Endothelial cell of umbilical vein (primary cell): ENCODE results near the gene KCTD2. TPM values are rescaled to one million over a fixed set of nuclear protein-coding genes. Genes with fewer than 3 reads are reported as not detected.

Experiments
- BruUV-seq: library from RNA; stranded (reverse); fragments of 400-500 nt; replicated peaks from 2 replicates; lab custom pipeline; 2021; lab: Mats Ljungman, UMichigan
- CTCF ChIA-PET: fragments of 300-600, 350-600 bp; sonication (Branson Sonifier 250); formaldehyde crosslinking; loops from one replicate; lab custom pipeline; 2021; ENCODE audit warnings: antibody characterized with exemption, inconsistent platforms; lab: Charles Lee
- POLR2A ChIA-PET: fragments of 300-600, 350-600 bp; sonication (Branson Sonifier 250); formaldehyde crosslinking; loops from one replicate; lab custom pipeline; 2021; ENCODE audit warnings: antibody characterized with exemption, inconsistent platforms; lab: Charles Lee
- DNase-seq: peaks from one replicate; pipeline ENCODE4 v3.0.0-alpha.2; 2011; ENCODE audit warnings: low read depth, low spot score
- FAIRE-seq: peaks from 2 replicates; lab custom pipeline; 2011; peaks lifted over from hg19 to GRCh38; lab: Jason Lieb, UNC
- H2AFZ ChIP-seq: 2 replicates; pipeline ENCODE4 v1.6.0; 2012; ENCODE audit warnings: low read depth, low read length, control low read depth, inconsistent platforms
- H3K27ac ChIP-seq: 2 replicates; pipeline ENCODE4 v1.5.1; 2011; ENCODE audit warnings: low read depth, mild to moderate bottlenecking, control low read depth, low read length, moderate library complexity; ENCODE audit not compliant: insufficient read depth
- H3K27me3 ChIP-seq, 2 experiments: 2 replicates each; pipeline versions ENCODE4 v1.6.0 to v1.6.1; 2011; ENCODE audit warnings: low read length in 2 of 2, mixed read lengths in 1 of 2; ENCODE audit not compliant: control insufficient read depth in 2 of 2, insufficient read depth in 2 of 2
- H3K36me3 ChIP-seq, 2 experiments: 2 replicates in 1 of 2; 3 replicates in 1 of 2; pipeline ENCODE4 v1.5.1; 2011; ENCODE audit warnings: low read length in 2 of 2, mild to moderate bottlenecking in 1 of 2, moderate library complexity in 1 of 2; ENCODE audit not compliant: control insufficient read depth in 2 of 2, insufficient read depth in 2 of 2; ENCODE audit errors: extremely low read depth in 1 of 2
- H3K4me1 ChIP-seq: 3 replicates; pipeline ENCODE4 v1.5.1; 2011; ENCODE audit warnings: mild to moderate bottlenecking, low read length; ENCODE audit not compliant: control insufficient read depth, insufficient read depth; ENCODE audit errors: extremely low read depth
- H3K4me2 ChIP-seq: 2 replicates; pipeline ENCODE4 v1.6.1; 2011; ENCODE audit warnings: low read length, control low read depth, mixed read lengths; ENCODE audit not compliant: insufficient read depth
- H3K4me3 ChIP-seq, 3 experiments: fragments of 200-600 bp in 1 of 3; sonication (generic), shearing (Covaris generic) in 1 of 3; replicated peaks in 1 of 3; 2 replicates each; pipeline ENCODE4 v1.5.1; 2011 to 2016; ENCODE audit warnings: control low read depth in 3 of 3, low read length in 3 of 3, mild to moderate bottlenecking in 2 of 3, inconsistent platforms in 1 of 3, low read depth in 1 of 3, moderate library complexity in 1 of 3; ENCODE audit not compliant: insufficient read depth in 1 of 3
- H3K79me2 ChIP-seq: 2 replicates; pipeline ENCODE4 v1.6.0; 2012; ENCODE audit warnings: low read length, inconsistent platforms; ENCODE audit not compliant: control insufficient read depth, insufficient read depth
- H3K9ac ChIP-seq: replicated peaks from 2 replicates; pipeline ENCODE3; 2011; ENCODE audit warnings: low read length, control low read depth; ENCODE audit not compliant: insufficient read depth; ENCODE audit errors: extremely low read depth
- H3K9me1 ChIP-seq: replicated peaks from 3 replicates; pipeline ENCODE4 v1.6.0; 2011; ENCODE audit warnings: mild to moderate bottlenecking, low read length; ENCODE audit not compliant: control insufficient read depth, insufficient read depth; ENCODE audit errors: extremely low read depth
- H3K9me3 ChIP-seq: replicated peaks from 2 replicates; pipeline ENCODE4 v1.5.1; 2012; ENCODE audit warnings: low read length, inconsistent platforms; ENCODE audit not compliant: control insufficient read depth, insufficient read depth
- H4K20me1 ChIP-seq: replicated peaks from 2 replicates; pipeline ENCODE3; 2011; ENCODE audit warnings: mild to moderate bottlenecking, low read length; ENCODE audit not compliant: control insufficient read depth, insufficient read depth; ENCODE audit errors: extremely low read depth
- CTCF ChIP-seq, 2 donors: IDR thresholded peaks; 1 replicate in 1 of 2; 2 replicates in 1 of 2; pipeline ENCODE4 v1.5.1; 2011; ENCODE audit warnings: low read length in 2 of 2, mild to moderate bottlenecking in 2 of 2, moderate library complexity in 2 of 2, control low read depth in 1 of 2, inconsistent platforms in 1 of 2, low read depth in 1 of 2; ENCODE audit not compliant: insufficient read depth in 1 of 2; ENCODE audit errors: extremely low read depth in 1 of 2
- EZH2 ChIP-seq: IDR thresholded peaks from 2 replicates; pipeline ENCODE4 v1.6.1; 2012; ENCODE audit warnings: borderline replicate concordance, low read depth, mild to moderate bottlenecking, moderate library complexity, low read length, inconsistent platforms; ENCODE audit not compliant: severe bottlenecking
- FOS ChIP-seq: IDR thresholded peaks from 2 replicates; pipeline ENCODE4 v1.6.1; 2011; ENCODE audit warnings: mild to moderate bottlenecking, low read length, moderate library complexity, borderline replicate concordance; ENCODE audit not compliant: insufficient read depth
- GATA2 ChIP-seq: IDR thresholded peaks from 2 replicates; pipeline ENCODE4 v1.7.0; 2011; ENCODE audit warnings: low read depth, mild to moderate bottlenecking, moderate library complexity, mixed read lengths, low read length; ENCODE audit not compliant: insufficient read length, insufficient read depth
- JUN ChIP-seq: IDR thresholded peaks from 2 replicates; pipeline ENCODE4 v1.6.1; 2011; ENCODE audit warnings: borderline replicate concordance, low read depth; ENCODE audit not compliant: insufficient read length, insufficient read depth
- MAX ChIP-seq: IDR thresholded peaks from 2 replicates; pipeline ENCODE4 v1.6.1; 2011; ENCODE audit not compliant: insufficient read depth, insufficient read length
- MYC ChIP-seq: IDR thresholded peaks from one replicate; pipeline ENCODE4 v1.6.1; 2011; ENCODE audit warnings: mild to moderate bottlenecking, low read depth, low read length
- POLR2A ChIP-seq: IDR thresholded peaks from 2 replicates; pipeline ENCODE4 v1.6.1; 2012; ENCODE audit warnings: low read depth, mild to moderate bottlenecking, control low read depth, low read length
- POLR2AphosphoS5 ChIP-seq: IDR thresholded peaks from 2 replicates; pipeline ENCODE4 v1.6.1; 2012; ENCODE audit warnings: low read depth, mild to moderate bottlenecking, control low read depth, low read length, moderate library complexity; ENCODE audit not compliant: insufficient read depth
- dilution Hi-C: fragments of 300-500 bp; cut with MboI; formaldehyde crosslinking; loops from one replicate; pipeline ENCODE4 v1.15.0; 2019; ENCODE audit warnings: low sequenced_read_pairs; ENCODE audit not compliant: extremely low pct_ligation_motif_present
- intact Hi-C: fragments of 100-400 bp; cut with micrococcal nuclease; formaldehyde crosslinking; loops from one replicate; pipeline ENCODE4 v1.10.0; 2022
- polyA plus RNA-seq, 4 experiments: library from polyadenylated mRNA; depleted of rRNA in 3 of 4; stranded (reverse) in 3 of 4; unstranded in 1 of 4; fragments of >200 nt; gene quantifications; 2 replicates each; pipeline versions ENCODE4 v1.2.1 to v1.2.3, GENCODE V29; 2011 to 2012; ENCODE audit warnings: missing spikeins in 1 of 4
- total RNA-seq: library from RNA; stranded (reverse); gene quantifications from 2 replicates; pipeline ENCODE4 v1.2.3, GENCODE V29; 2021

Gene KCTD2
- total and polyA plus RNA-seq, 2 donors (not counting 3 experiments of a cell fraction or from before 2014, with no cell fraction given), result 23.2 to 24.8 TPM

- Histone ChIP-seq H4K20me1 (no peaks in the 10 kb centered on the region), H3K36me3 (no peaks in the 10 kb centered on the region), H3K9me1 (no peaks in the 10 kb centered on the region), H3K9ac (no peak overlapping the region), H3K4me2 (no peak overlapping the region), H2AFZ (no peak overlapping the region), H3K27me3 (no peaks in the 10 kb centered on the region), H3K4me3 (no peak overlapping the region), H3K27ac (no peak overlapping the region), H3K79me2 (no peaks in the 10 kb centered on the region), H3K4me1 (peaks cover 18% of the 10 kb centered on the region), H3K9me3 (no peaks in the 10 kb centered on the region)
- dilution Hi-C loops (no loop called here), intact Hi-C loops (loop anchor here (5.0 kb wide), 2 partner anchors 61 to 74 kb away; partner anchors contain the start of genes ATP5PD, KCTD2 and SUMO2)
- POLR2A ChIA-PET, result no interaction called here
- FAIRE-seq (no peak), DNase-seq (no peak)
- TF ChIP-seq FOS, result no peak
- no peak for TF ChIP-seq JUN
- no peak for TF ChIP-seq CTCF (IDR thresholded peaks at IDR 0.05; ENCODE audit: extremely low read depth in 1 of 2, insufficient read depth in 1 of 2, low read depth in 1 of 2, low read length in 2 of 2)
- TF ChIP-seq MYC, result no peak
- no peak for TF ChIP-seq EZH2
- no peak for TF ChIP-seq POLR2A
- no peak for TF ChIP-seq GATA2
- TF ChIP-seq POLR2AphosphoS5, result no peak
- TF ChIP-seq MAX, result no peak
- CTCF ChIA-PET, result interaction anchor here (4.3 to 5.1 kb wide), 2 partner anchors 20 to 46 kb away, joined by 35 to 80 read pairs; partner anchors contain the start of gene SLC16A5
- no TSS peak for BruUV-seq
Observed at GRCh38 chr17:75108193-75108592, 61.2 kb downstream of the KCTD2 start.
